ENCODE measurements around the gene TMEM120A.

Gene TMEM120A

DNA sequence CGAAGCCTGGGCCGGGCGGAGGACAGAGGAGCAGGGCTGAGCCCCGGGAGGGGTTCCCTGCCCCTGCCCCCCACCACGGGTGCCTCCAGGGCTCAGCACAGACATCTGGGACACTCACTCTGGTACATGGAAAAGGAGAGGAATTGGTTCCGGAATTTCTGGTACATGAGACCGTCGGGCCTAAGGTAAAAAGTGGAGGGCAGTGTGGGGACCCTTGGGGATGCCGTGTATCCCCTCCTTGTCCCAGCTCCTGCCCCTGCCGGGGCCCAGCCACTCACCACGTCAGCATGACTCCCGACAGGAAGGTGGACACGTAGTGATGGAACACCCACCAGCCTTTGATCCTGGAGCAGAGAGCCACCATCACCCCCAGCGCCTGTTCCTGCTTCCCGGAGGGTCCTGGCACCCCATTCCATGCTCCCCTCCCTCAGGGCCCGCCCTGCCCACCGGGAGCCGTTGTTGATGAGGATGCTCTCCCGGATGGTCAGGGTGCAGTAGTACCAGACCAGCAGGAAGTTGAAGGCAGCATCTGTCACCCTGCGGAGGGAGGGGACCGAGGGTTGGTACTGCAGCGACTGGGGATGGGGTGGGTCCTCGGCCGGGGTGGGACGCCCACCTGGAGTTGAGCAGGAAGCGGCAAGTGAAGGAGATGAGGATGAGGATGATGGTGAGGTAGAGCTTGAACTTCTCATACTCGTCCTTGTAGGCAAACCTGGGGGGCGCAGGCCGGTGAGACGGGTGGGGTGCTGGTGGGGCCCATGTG, 6.4 kb downstream of the TMEM120A start:
- H3K4me3 ChIP-seq (ENCODE audit: low read depth, low read length), result no peak overlapping the region
- TF ChIP-seq CTCF (IDR thresholded peaks at IDR 0.05; ENCODE audit: low read depth, low read length, missing control alignments), result no peak
- H3K27ac ChIP-seq, result no peak overlapping the region
- in situ Hi-C loops (cut with HindIII; ENCODE audit: low pct_ligation_motif_present, low sequenced_read_pairs), result no loop called here
- H3K27me3 ChIP-seq (replicated peaks), result no peaks in the 10 kb centered on the region
- no peak for DNase-seq
- H3K36me3 ChIP-seq (replicated peaks), result peaks cover 40% of the 10 kb centered on the region

DNA sequence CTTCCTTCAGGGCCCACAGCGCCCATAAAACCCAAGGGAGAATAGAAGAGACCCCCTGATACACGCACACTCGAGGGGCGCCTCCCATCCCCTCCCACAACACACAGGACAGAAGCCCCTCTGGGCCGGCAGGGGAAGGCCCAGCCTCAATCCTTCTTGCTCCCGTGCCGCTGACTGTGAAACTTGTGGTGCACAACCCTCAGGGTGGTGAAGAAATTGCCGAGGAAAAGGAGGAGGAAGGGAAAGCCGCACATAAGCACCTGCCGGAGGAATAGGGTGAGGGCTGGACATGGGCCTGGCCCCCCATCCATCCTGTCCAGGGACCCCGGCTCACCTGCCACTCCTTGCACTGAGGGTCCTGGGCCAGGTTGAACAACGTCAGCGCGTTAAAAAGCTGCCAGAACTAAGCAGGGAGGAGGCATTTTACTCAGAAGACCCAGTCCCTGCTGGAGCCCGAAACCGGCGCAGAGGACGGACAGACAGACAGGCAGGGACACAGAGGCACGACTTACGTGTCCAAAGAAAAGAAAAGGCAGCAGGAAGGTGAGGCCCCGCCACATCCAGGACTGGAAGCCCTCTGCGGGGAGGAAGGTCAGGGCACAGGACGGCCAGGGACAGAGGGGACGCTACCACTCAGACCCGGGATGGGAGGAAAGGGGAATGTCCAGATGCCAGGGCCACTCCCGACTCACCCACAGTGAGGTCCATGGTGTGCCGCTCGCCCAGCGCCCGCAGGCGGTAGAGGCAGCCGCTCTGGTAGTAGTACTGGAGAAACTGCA, 7.2 kb downstream of the TMEM120A start:
- Histone ChIP-seq H3K27ac (no peak overlapping the region), H3K4me3 (ENCODE audit: low read depth, low read length) (no peak overlapping the region), H3K27me3 (replicated peaks) (no peaks in the 10 kb centered on the region), H3K36me3 (replicated peaks) (peaks cover 46% of the 10 kb centered on the region)
- in situ Hi-C loops (cut with HindIII; ENCODE audit: low pct_ligation_motif_present, low sequenced_read_pairs), result no loop called here
- no peak for DNase-seq
- no peak for TF ChIP-seq CTCF (IDR thresholded peaks at IDR 0.05; ENCODE audit: low read depth, low read length, missing control alignments)

- in situ Hi-C loops (cut with HindIII; ENCODE audit: low pct_ligation_motif_present, low sequenced_read_pairs), result no loop called here
- Histone ChIP-seq H3K27ac (no peak overlapping the region), H3K4me3 (ENCODE audit: low read depth, low read length) (no peak overlapping the region), H3K27me3 (replicated peaks) (no peaks in the 10 kb centered on the region), H3K36me3 (replicated peaks) (peaks cover 54% of the 10 kb centered on the region)
- no peak for TF ChIP-seq CTCF (IDR thresholded peaks at IDR 0.05; ENCODE audit: low read depth, low read length, missing control alignments)
- DNase-seq, result no peak
Measured at GRCh38 chr7:75986147-75986781, 8.1 kb downstream of the TMEM120A start.

DNA sequence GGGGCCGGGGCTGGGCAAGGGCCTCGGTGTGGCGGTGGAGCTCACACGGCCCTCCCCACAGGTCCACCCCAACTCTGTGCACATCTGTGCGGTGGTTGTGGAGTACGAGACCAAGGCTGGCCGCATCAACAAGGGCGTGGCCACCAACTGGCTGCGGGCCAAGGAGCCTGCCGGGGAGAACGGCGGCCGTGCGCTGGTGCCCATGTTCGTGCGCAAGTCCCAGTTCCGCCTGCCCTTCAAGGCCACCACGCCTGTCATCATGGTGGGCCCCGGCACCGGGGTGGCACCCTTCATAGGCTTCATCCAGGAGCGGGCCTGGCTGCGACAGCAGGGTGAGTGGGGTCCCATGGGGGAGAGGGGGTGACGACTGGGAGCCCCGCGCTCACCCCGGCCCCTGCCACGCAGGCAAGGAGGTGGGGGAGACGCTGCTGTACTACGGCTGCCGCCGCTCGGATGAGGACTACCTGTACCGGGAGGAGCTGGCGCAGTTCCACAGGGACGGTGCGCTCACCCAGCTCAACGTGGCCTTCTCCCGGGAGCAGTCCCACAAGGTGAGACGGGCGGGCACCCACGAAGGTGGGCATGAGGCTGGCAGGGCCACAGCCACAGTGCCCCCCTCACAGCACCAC, 8.8 kb downstream of the TMEM120A start:
- H3K4me3 ChIP-seq (ENCODE audit: low read depth, low read length), result no peak overlapping the region
- H3K36me3 ChIP-seq (replicated peaks), result peaks cover 54% of the 10 kb centered on the region
- DNase-seq, result no peak
- no peak overlapping the region for H3K27ac ChIP-seq
- H3K27me3 ChIP-seq (replicated peaks), result no peaks in the 10 kb centered on the region
- in situ Hi-C loops (cut with HindIII; ENCODE audit: low pct_ligation_motif_present, low sequenced_read_pairs), result no loop called here
- no peak for TF ChIP-seq CTCF (IDR thresholded peaks at IDR 0.05; ENCODE audit: low read depth, low read length, missing control alignments)

DNA sequence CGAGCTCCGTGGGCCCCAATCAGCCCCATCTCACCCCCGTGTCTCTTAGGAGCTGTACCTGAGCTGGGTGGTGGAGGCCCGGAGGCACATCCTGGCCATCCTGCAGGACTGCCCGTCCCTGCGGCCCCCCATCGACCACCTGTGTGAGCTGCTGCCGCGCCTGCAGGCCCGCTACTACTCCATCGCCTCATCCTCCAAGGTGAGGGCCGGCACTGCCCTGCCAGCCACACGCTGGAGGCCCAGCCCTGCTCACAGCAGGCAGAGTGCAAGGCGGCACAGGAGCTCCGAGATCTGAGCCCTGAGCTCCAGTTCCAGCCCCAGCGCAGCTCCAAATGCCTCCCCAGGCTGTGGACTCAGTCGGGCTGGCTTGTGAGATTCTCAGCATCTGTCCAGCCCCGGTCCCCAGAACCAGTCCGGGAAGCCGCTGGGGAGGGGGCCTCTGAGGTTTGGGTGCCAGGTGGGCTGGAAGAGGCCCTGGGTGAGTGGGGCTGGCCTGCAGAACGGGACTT, 9.3 kb downstream of the TMEM120A start:
- in situ Hi-C loops (cut with HindIII; ENCODE audit: low pct_ligation_motif_present, low sequenced_read_pairs), result no loop called here
- no peak for DNase-seq
- Histone ChIP-seq H3K27ac (no peak overlapping the region), H3K36me3 (replicated peaks) (peaks cover 54% of the 10 kb centered on the region), H3K4me3 (ENCODE audit: low read depth, low read length) (no peak overlapping the region), H3K27me3 (replicated peaks) (no peaks in the 10 kb centered on the region)
- no peak for TF ChIP-seq CTCF (IDR thresholded peaks at IDR 0.05; ENCODE audit: low read depth, low read length, missing control alignments)
